ENCODE measurements around the gene CHRM1. TPM values are rescaled to one million over a fixed set of nuclear protein-coding genes. Genes with fewer than 3 reads are reported as not detected.

The CHRM1 gene
- total RNA-seq, 1 donor from 2014 or later: not detected

GRCh38 chr11:62908468-62909072, 12.6 kb downstream of the CHRM1 start:
- Histone ChIP-seq H3K4me2 (ENCODE audit: low read length) (peak overlapping the region; percentile 41), H3K9me3 (ENCODE audit: insufficient read depth, low read depth, low read length) (no peaks in the 10 kb centered on the region), H3K4me1 (ENCODE audit: insufficient read depth, low read length) (no peaks in the 10 kb centered on the region), H2AFZ (ENCODE audit: low read depth, low read length) (no peak overlapping the region), H4K20me1 (ENCODE audit: insufficient read depth, low read length) (no peaks in the 10 kb centered on the region), H3K9ac (ENCODE audit: low read length) (no peak overlapping the region), H3K27ac (ENCODE audit: low read depth, low read length) (no peak overlapping the region), H3K79me2 (ENCODE audit: insufficient read depth, low read length) (no peaks in the 10 kb centered on the region), H3K27me3 (ENCODE audit: insufficient read depth, low read length) (peaks cover 8% of the 10 kb centered on the region), H3K4me3 (ENCODE audit: insufficient read depth, low read depth, low read length) (no peak overlapping the region), H3K36me3 (ENCODE audit: insufficient read depth, low read length) (no peaks in the 10 kb centered on the region)
- peaks cover 23% of the 10 kb centered on the region for H3K27me3 Mint-ChIP-seq (ENCODE audit: low read depth, unreplicated experiment)
- no peaks in the 10 kb centered on the region for H3K4me1 Mint-ChIP-seq (ENCODE audit: low read depth, unreplicated experiment)
- no peak for DNase-seq (ENCODE audit: low read depth)
- no peak overlapping the region for H3K4me3 Mint-ChIP-seq (ENCODE audit: unreplicated experiment)
- H3K9me3 Mint-ChIP-seq (ENCODE audit: unreplicated experiment): no peaks in the 10 kb centered on the region
- TF ChIP-seq CTCF (IDR thresholded peaks at IDR 0.05; ENCODE audit: insufficient read depth, low read depth, low read length): no peak
- TF ChIP-seq EZH2 (IDR thresholded peaks at IDR 0.05; ENCODE audit: insufficient read depth, low read length): no peak
- no peaks in the 10 kb centered on the region for H3K36me3 Mint-ChIP-seq (ENCODE audit: low read depth, unreplicated experiment)
- H3K27ac Mint-ChIP-seq (ENCODE audit: unreplicated experiment): no peak overlapping the region
- no peak for FAIRE-seq

- no peaks in the 10 kb centered on the region for H3K4me1 Mint-ChIP-seq (ENCODE audit: low read depth, unreplicated experiment)
- H3K9ac ChIP-seq (ENCODE audit: low read length): no peak overlapping the region
- H3K4me1 ChIP-seq (ENCODE audit: insufficient read depth, low read length): no peaks in the 10 kb centered on the region
- H3K27me3 ChIP-seq (ENCODE audit: insufficient read depth, low read length): peaks cover 12% of the 10 kb centered on the region
- no peak overlapping the region for H3K4me3 Mint-ChIP-seq (ENCODE audit: unreplicated experiment)
- H3K36me3 Mint-ChIP-seq (ENCODE audit: low read depth, unreplicated experiment): no peaks in the 10 kb centered on the region
- H3K27ac ChIP-seq (ENCODE audit: low read depth, low read length): no peak overlapping the region
- H3K27me3 Mint-ChIP-seq (ENCODE audit: low read depth, unreplicated experiment): peaks cover 16% of the 10 kb centered on the region
- DNase-seq (ENCODE audit: low read depth) (peak; percentile 45), FAIRE-seq (peak; percentile 34)
- no peak for TF ChIP-seq EZH2 (IDR thresholded peaks at IDR 0.05; ENCODE audit: insufficient read depth, low read length)
- peak; percentile 99 for TF ChIP-seq CTCF (IDR thresholded peaks at IDR 0.05; ENCODE audit: insufficient read depth, low read depth, low read length)
- H3K9me3 ChIP-seq (ENCODE audit: insufficient read depth, low read depth, low read length): no peaks in the 10 kb centered on the region
- H4K20me1 ChIP-seq (ENCODE audit: insufficient read depth, low read length): no peaks in the 10 kb centered on the region
- H3K9me3 Mint-ChIP-seq (ENCODE audit: unreplicated experiment): no peaks in the 10 kb centered on the region
- no peak overlapping the region for H2AFZ ChIP-seq (ENCODE audit: low read depth, low read length)
- no peak overlapping the region for H3K4me2 ChIP-seq (ENCODE audit: low read length)
- H3K36me3 ChIP-seq (ENCODE audit: insufficient read depth, low read length): no peaks in the 10 kb centered on the region
- H3K79me2 ChIP-seq (ENCODE audit: insufficient read depth, low read length): no peaks in the 10 kb centered on the region
- H3K4me3 ChIP-seq (ENCODE audit: insufficient read depth, low read depth, low read length): no peak overlapping the region
- H3K27ac Mint-ChIP-seq (ENCODE audit: unreplicated experiment): no peak overlapping the region
Measured at GRCh38 chr11:62905927-62906531, 15.1 kb downstream of the CHRM1 start.

GRCh38 chr11:62905296-62905695, 15.9 kb downstream of the CHRM1 start:
- no peak overlapping the region for H3K4me2 ChIP-seq (ENCODE audit: low read length)
- Mint-ChIP-seq H3K4me1 (ENCODE audit: low read depth, unreplicated experiment) (no peaks in the 10 kb centered on the region), H3K9me3 (ENCODE audit: unreplicated experiment) (peaks cover 2% of the 10 kb centered on the region), H3K4me3 (ENCODE audit: unreplicated experiment) (no peak overlapping the region), H3K36me3 (ENCODE audit: low read depth, unreplicated experiment) (no peaks in the 10 kb centered on the region), H3K27ac (ENCODE audit: unreplicated experiment) (no peak overlapping the region), H3K27me3 (ENCODE audit: low read depth, unreplicated experiment) (peaks cover 16% of the 10 kb centered on the region)
- H3K79me2 ChIP-seq (ENCODE audit: insufficient read depth, low read length): no peaks in the 10 kb centered on the region
- no peak overlapping the region for H3K9ac ChIP-seq (ENCODE audit: low read length)
- no peaks in the 10 kb centered on the region for H3K36me3 ChIP-seq (ENCODE audit: insufficient read depth, low read length)
- DNase-seq (ENCODE audit: low read depth) (no peak), FAIRE-seq (no peak)
- H3K4me1 ChIP-seq (ENCODE audit: insufficient read depth, low read length): no peaks in the 10 kb centered on the region
- TF ChIP-seq CTCF (IDR thresholded peaks at IDR 0.05; ENCODE audit: insufficient read depth, low read depth, low read length) (no peak), EZH2 (IDR thresholded peaks at IDR 0.05; ENCODE audit: insufficient read depth, low read length) (no peak)
- no peak overlapping the region for H3K4me3 ChIP-seq (ENCODE audit: insufficient read depth, low read depth, low read length)
- H2AFZ ChIP-seq (ENCODE audit: low read depth, low read length): no peak overlapping the region
- H4K20me1 ChIP-seq (ENCODE audit: insufficient read depth, low read length): no peaks in the 10 kb centered on the region
- no peak overlapping the region for H3K27ac ChIP-seq (ENCODE audit: low read depth, low read length)
- H3K27me3 ChIP-seq (ENCODE audit: insufficient read depth, low read length): peaks cover 12% of the 10 kb centered on the region
- no peaks in the 10 kb centered on the region for H3K9me3 ChIP-seq (ENCODE audit: insufficient read depth, low read depth, low read length)
